Hepatocyte (in vitro differentiated cells): ENCODE data around the gene TSPYL1.

Source experiments
- CTCF ChIP-seq: fragments of 200-600 bp; sonication (generic); IDR thresholded peaks from 2 replicates; pipeline ENCODE4 v1.5.1; 2016; ENCODE audit warnings: antibody characterized with exemption, mild to moderate bottlenecking; ENCODE audit not compliant: poor library complexity
- EZH2 ChIP-seq: fragments of 200-600 bp; sonication (generic); IDR thresholded peaks from 2 replicates; pipeline ENCODE4 v1.6.1; 2016; ENCODE audit warnings: antibody characterized with exemption, mild to moderate bottlenecking, borderline replicate concordance
- EZH2phosphoT487 ChIP-seq: fragments of 200-600 bp; sonication (generic); IDR thresholded peaks from one replicate; pipeline ENCODE4 v1.6.1; 2018; ENCODE audit warnings: antibody characterized with exemption, mild to moderate bottlenecking, low read depth, moderate library complexity; ENCODE audit not compliant: unreplicated experiment, severe bottlenecking

GRCh38 chr6:116246089-116246488 lies 33.6 kb downstream of the TSPYL1 start:
- TF ChIP-seq CTCF (no peak), EZH2 (no peak), EZH2phosphoT487 (no peak)
